Astrocyte (in vitro differentiated cells and primary cell): ENCODE data around the gene CALD1. TPM values are rescaled to one million over a fixed set of nuclear protein-coding genes. Genes with fewer than 3 reads are reported as not detected.
A peak's percentile ranks its signal among the peaks of the same experiment; 100 is the strongest.

Experiments used
- DNase-seq: peaks from one replicate; pipeline ENCODE4 v3.0.0-alpha.2; 2010; ENCODE audit warnings: low read depth
- FAIRE-seq: peaks from 2 replicates; lab custom pipeline; 2011; peaks lifted over from hg19 to GRCh38; lab: Jason Lieb, UNC
- H2AFZ ChIP-seq: 2 replicates; pipeline ENCODE4 v1.6.0; 2012; ENCODE audit warnings: low read depth, low read length, inconsistent platforms
- H3K27ac ChIP-seq: 2 replicates; pipeline ENCODE4 v1.5.1; 2011; ENCODE audit warnings: low read depth, low read length, inconsistent platforms
- H3K27me3 ChIP-seq: 2 replicates; pipeline ENCODE4 v1.6.0; 2011; ENCODE audit warnings: low read length, inconsistent platforms; ENCODE audit not compliant: insufficient read depth
- H3K36me3 ChIP-seq: 2 replicates; pipeline ENCODE4 v1.5.1; 2011; ENCODE audit warnings: low read length, inconsistent platforms; ENCODE audit not compliant: insufficient read depth
- H3K4me1 ChIP-seq: 2 replicates; pipeline ENCODE4 v1.5.1; 2011; ENCODE audit warnings: low read length, inconsistent platforms; ENCODE audit not compliant: insufficient read depth
- H3K4me2 ChIP-seq: 2 replicates; pipeline ENCODE4 v1.6.0; 2012; ENCODE audit warnings: low read length, inconsistent platforms
- H3K4me3 ChIP-seq: 2 replicates; pipeline ENCODE4 v1.5.1; 2011; ENCODE audit warnings: low read depth, mild to moderate bottlenecking, low read length, inconsistent platforms; ENCODE audit not compliant: insufficient read depth
- H3K79me2 ChIP-seq: 2 replicates; pipeline ENCODE4 v1.6.0; 2012; ENCODE audit warnings: mild to moderate bottlenecking, low read length, inconsistent platforms; ENCODE audit not compliant: insufficient read depth
- H3K9ac ChIP-seq: 2 replicates; pipeline ENCODE4 v1.6.0; 2012; ENCODE audit warnings: mild to moderate bottlenecking, low read length, inconsistent platforms
- H3K9me3 ChIP-seq: 2 replicates; pipeline ENCODE4 v1.5.1; 2012; ENCODE audit warnings: low read depth, mild to moderate bottlenecking, low read length, inconsistent platforms; ENCODE audit not compliant: insufficient read depth
- H4K20me1 ChIP-seq: 2 replicates; pipeline ENCODE4 v1.6.0; 2012; ENCODE audit warnings: low read length, inconsistent platforms; ENCODE audit not compliant: insufficient read depth
- H3K27ac Mint-ChIP-seq: one replicate; pipeline ENCODE4 v1.8.0; 2021; ENCODE audit warnings: mild to moderate bottlenecking, mixed read lengths; ENCODE audit not compliant: unreplicated experiment
- H3K27me3 Mint-ChIP-seq: one replicate; pipeline ENCODE4 v1.8.0; 2021; ENCODE audit warnings: low read depth, mixed read lengths; ENCODE audit not compliant: unreplicated experiment
- H3K36me3 Mint-ChIP-seq: one replicate; pipeline ENCODE4 v1.8.0; 2021; ENCODE audit warnings: low read depth, mixed read lengths; ENCODE audit not compliant: unreplicated experiment
- H3K4me1 Mint-ChIP-seq: one replicate; pipeline ENCODE4 v1.8.0; 2021; ENCODE audit warnings: low read depth, mixed read lengths; ENCODE audit not compliant: unreplicated experiment
- H3K4me3 Mint-ChIP-seq: one replicate; pipeline ENCODE4 v1.8.0; 2021; ENCODE audit warnings: mild to moderate bottlenecking, moderate library complexity, mixed read lengths; ENCODE audit not compliant: unreplicated experiment
- H3K9me3 Mint-ChIP-seq: one replicate; pipeline ENCODE4 v1.8.0; 2021; ENCODE audit warnings: mild to moderate bottlenecking, mixed read lengths; ENCODE audit not compliant: unreplicated experiment
- CTCF ChIP-seq: IDR thresholded peaks from 2 replicates; pipeline ENCODE4 v1.5.1; 2011; ENCODE audit warnings: low read depth, mild to moderate bottlenecking, inconsistent platforms, low read length, moderate library complexity; ENCODE audit not compliant: insufficient read depth
- EZH2 ChIP-seq: IDR thresholded peaks from 2 replicates; pipeline ENCODE4 v1.6.1; 2012; ENCODE audit warnings: mild to moderate bottlenecking, low read length, inconsistent platforms; ENCODE audit not compliant: insufficient read depth
- total RNA-seq: library from RNA; stranded (reverse); gene quantifications from 2 replicates; pipeline ENCODE4 v1.2.1, GENCODE V29; 2021

The CALD1 gene
- total RNA-seq, 1 donor from 2014 or later, result 1,872 TPM

- Histone ChIP-seq H3K4me3 (no peak overlapping the region), H2AFZ (no peak overlapping the region), H3K9me3 (no peaks in the 10 kb centered on the region), H3K9ac (no peak overlapping the region), H3K27me3 (no peaks in the 10 kb centered on the region), H3K27ac (no peak overlapping the region), H3K4me1 (peaks cover 42% of the 10 kb centered on the region), H3K36me3 (peaks cover 81% of the 10 kb centered on the region), H3K4me2 (no peak overlapping the region), H4K20me1 (peaks cover 43% of the 10 kb centered on the region), H3K79me2 (peaks cover 29% of the 10 kb centered on the region)
- no peak for DNase-seq
- H3K4me3 Mint-ChIP-seq, result no peak overlapping the region
- H3K36me3 Mint-ChIP-seq, result peaks cover 45% of the 10 kb centered on the region
- H3K4me1 Mint-ChIP-seq, result peaks cover 93% of the 10 kb centered on the region
- no peaks in the 10 kb centered on the region for H3K27me3 Mint-ChIP-seq
- no peaks in the 10 kb centered on the region for H3K9me3 Mint-ChIP-seq
- no peak for FAIRE-seq
- TF ChIP-seq CTCF (no peak), EZH2 (no peak)
- peak overlapping the region; percentile 41 for H3K27ac Mint-ChIP-seq
Observed at GRCh38 chr7:134938141-134938540, 158.7 kb downstream of the CALD1 start.

GRCh38 chr7:134939136-134939535 is 159.7 kb downstream of the CALD1 start:
- H3K4me1 ChIP-seq, result peaks cover 38% of the 10 kb centered on the region
- no peaks in the 10 kb centered on the region for H3K27me3 ChIP-seq
- no peak overlapping the region for H3K9ac ChIP-seq
- no peak overlapping the region for H2AFZ ChIP-seq
- FAIRE-seq (no peak), DNase-seq (no peak)
- peaks cover 33% of the 10 kb centered on the region for H4K20me1 ChIP-seq
- H3K79me2 ChIP-seq, result peaks cover 22% of the 10 kb centered on the region
- TF ChIP-seq EZH2 (no peak), CTCF (no peak)
- H3K4me3 ChIP-seq, result no peak overlapping the region
- no peak overlapping the region for H3K4me2 ChIP-seq
- Mint-ChIP-seq H3K4me1 (peaks cover 89% of the 10 kb centered on the region), H3K4me3 (no peak overlapping the region), H3K36me3 (peaks cover 37% of the 10 kb centered on the region), H3K27ac (peak overlapping the region; percentile 59), H3K27me3 (no peaks in the 10 kb centered on the region), H3K9me3 (no peaks in the 10 kb centered on the region)
- H3K9me3 ChIP-seq, result no peaks in the 10 kb centered on the region
- H3K27ac ChIP-seq, result no peak overlapping the region
- peaks cover 79% of the 10 kb centered on the region for H3K36me3 ChIP-seq

- no peak overlapping the region for H3K4me3 ChIP-seq
- H3K9me3 Mint-ChIP-seq, result no peaks in the 10 kb centered on the region
- peaks cover 29% of the 10 kb centered on the region for H3K4me1 ChIP-seq
- peak overlapping the region; percentile 29 for H3K4me3 Mint-ChIP-seq
- H3K79me2 ChIP-seq, result peaks cover 14% of the 10 kb centered on the region
- H3K27me3 ChIP-seq, result no peaks in the 10 kb centered on the region
- no peak for FAIRE-seq
- H3K27ac ChIP-seq, result peak overlapping the region; percentile 72
- TF ChIP-seq CTCF (no peak), EZH2 (no peak)
- H3K27ac Mint-ChIP-seq, result peak overlapping the region; percentile 81
- peaks cover 28% of the 10 kb centered on the region for H3K36me3 Mint-ChIP-seq
- no peak overlapping the region for H2AFZ ChIP-seq
- H3K27me3 Mint-ChIP-seq, result no peaks in the 10 kb centered on the region
- H3K9ac ChIP-seq, result peak overlapping the region; percentile 47
- peaks cover 77% of the 10 kb centered on the region for H3K36me3 ChIP-seq
- no peaks in the 10 kb centered on the region for H3K9me3 ChIP-seq
- H3K4me1 Mint-ChIP-seq, result peaks cover 88% of the 10 kb centered on the region
- H3K4me2 ChIP-seq, result peak overlapping the region; percentile 10
- H4K20me1 ChIP-seq, result peaks cover 29% of the 10 kb centered on the region
- DNase-seq, result no peak
Observed at GRCh38 chr7:134940729-134941128, 161.3 kb downstream of the CALD1 start.
